IPS-20b (cell line): ENCODE data around the gene APBA2.

Experiments used
- H3K27ac ChIP-seq: one replicate; pipeline ENCODE4 v1.5.1; 2013; ENCODE audit warnings: low read length
- H3K27me3 ChIP-seq: 2 replicates; pipeline ENCODE4 v1.6.1; 2013; ENCODE audit warnings: mild to moderate bottlenecking, low read length, inconsistent platforms; ENCODE audit not compliant: insufficient read depth
- H3K36me3 ChIP-seq: 2 replicates; pipeline ENCODE4 v1.6.1; 2013; ENCODE audit warnings: low read depth, mild to moderate bottlenecking, inconsistent platforms, low read length, moderate library complexity; ENCODE audit not compliant: insufficient read depth
- H3K4me1 ChIP-seq: 2 replicates; pipeline ENCODE4 v1.6.1; 2013; ENCODE audit warnings: mild to moderate bottlenecking, control low read depth, inconsistent platforms, low read length, moderate library complexity; ENCODE audit not compliant: insufficient read depth
- H3K4me3 ChIP-seq: 2 replicates; pipeline ENCODE4 v1.5.1; 2013; ENCODE audit warnings: mild to moderate bottlenecking, low read length, inconsistent platforms
- H3K9ac ChIP-seq: 2 replicates; pipeline ENCODE4 v1.6.1; 2013; ENCODE audit warnings: low read depth, mild to moderate bottlenecking, inconsistent platforms, low read length, moderate library complexity
- H3K9me3 ChIP-seq: 2 replicates; pipeline ENCODE4 v1.6.1; 2013; ENCODE audit warnings: mild to moderate bottlenecking, low read depth, low read length, inconsistent platforms; ENCODE audit not compliant: insufficient read depth

The APBA2 gene

GRCh38 chr15:29135702-29136646 lies 250.2 kb downstream of the APBA2 start:
- Histone ChIP-seq H3K9ac (no peak overlapping the region), H3K27me3 (peaks cover 5% of the 10 kb centered on the region; the same call in 1 of the 2 replicates)

GRCh38 chr15:29138260-29138659 lies 252.5 kb downstream of the APBA2 start:
- peaks cover 8% of the 10 kb centered on the region; the same call in 1 of the 2 replicates for H3K4me1 ChIP-seq
- no peak overlapping the region for H3K9ac ChIP-seq
- H3K27ac ChIP-seq = no peak overlapping the region
- no peak overlapping the region for H3K4me3 ChIP-seq
- H3K9me3 ChIP-seq = no peaks in the 10 kb centered on the region
- H3K36me3 ChIP-seq = no peaks in the 10 kb centered on the region
- H3K27me3 ChIP-seq = peaks cover 5% of the 10 kb centered on the region; the same call in 1 of the 2 replicates

More at GRCh38 chr15:29135702-29136646, 250.2 kb downstream of the APBA2 start:
- Histone ChIP-seq H3K4me1 (peaks cover 8% of the 10 kb centered on the region; the same call in 1 of the 2 replicates), H3K36me3 (no peaks in the 10 kb centered on the region), H3K4me3 (no peak overlapping the region), H3K9me3 (no peaks in the 10 kb centered on the region), H3K27ac (no peak overlapping the region)

- H3K4me1 ChIP-seq = peaks cover 8% of the 10 kb centered on the region; the same call in 1 of the 2 replicates
- peaks cover 5% of the 10 kb centered on the region; the same call in 1 of the 2 replicates for H3K27me3 ChIP-seq
- H3K9me3 ChIP-seq = no peaks in the 10 kb centered on the region
- H3K36me3 ChIP-seq = no peaks in the 10 kb centered on the region
- no peak overlapping the region for H3K9ac ChIP-seq
- no peak overlapping the region for H3K4me3 ChIP-seq
- H3K27ac ChIP-seq = no peak overlapping the region
Measured at GRCh38 chr15:29139072-29139471, 253.3 kb downstream of the APBA2 start.

- Histone ChIP-seq H3K4me3 (peak overlapping the region; percentile 61; the same call in 1 of the 2 replicates), H3K27me3 (peaks cover 5% of the 10 kb centered on the region; the same call in 1 of the 2 replicates), H3K9me3 (no peaks in the 10 kb centered on the region), H3K27ac (no peak overlapping the region), H3K4me1 (peaks cover 8% of the 10 kb centered on the region; the same call in 1 of the 2 replicates), H3K36me3 (no peaks in the 10 kb centered on the region), H3K9ac (peak overlapping the region; percentile 26; the same call in 1 of the 2 replicates)
Measured at GRCh38 chr15:29139540-29140459, 254.0 kb downstream of the APBA2 start.

GRCh38 chr15:29140475-29141307 lies 254.9 kb downstream of the APBA2 start:
- Histone ChIP-seq H3K27ac (no peak overlapping the region), H3K9ac (peak overlapping the region; percentile 26; the same call in 1 of the 2 replicates), H3K27me3 (peaks cover 5% of the 10 kb centered on the region; the same call in 1 of the 2 replicates), H3K9me3 (no peaks in the 10 kb centered on the region), H3K4me3 (peak overlapping the region; percentile 61; the same call in 1 of the 2 replicates), H3K36me3 (no peaks in the 10 kb centered on the region), H3K4me1 (peaks cover 8% of the 10 kb centered on the region; the same call in 1 of the 2 replicates)

GRCh38 chr15:29141308-29142128 lies 255.7 kb downstream of the APBA2 start:
- H3K36me3 ChIP-seq = no peaks in the 10 kb centered on the region
- H3K9ac ChIP-seq = no peak overlapping the region
- no peaks in the 10 kb centered on the region for H3K9me3 ChIP-seq
- H3K27ac ChIP-seq = no peak overlapping the region
- H3K27me3 ChIP-seq = peaks cover 5% of the 10 kb centered on the region; the same call in 1 of the 2 replicates
- peaks cover 8% of the 10 kb centered on the region; the same call in 1 of the 2 replicates for H3K4me1 ChIP-seq
- H3K4me3 ChIP-seq = no peak overlapping the region

GRCh38 chr15:29142129-29142747 lies 256.5 kb downstream of the APBA2 start:
- Histone ChIP-seq H3K27me3 (peaks cover 5% of the 10 kb centered on the region; the same call in 1 of the 2 replicates), H3K9me3 (no peaks in the 10 kb centered on the region), H3K36me3 (no peaks in the 10 kb centered on the region), H3K4me3 (no peak overlapping the region), H3K9ac (no peak overlapping the region), H3K27ac (no peak overlapping the region), H3K4me1 (peaks cover 8% of the 10 kb centered on the region; the same call in 1 of the 2 replicates)

GRCh38 chr15:29143293-29143692 lies 257.5 kb downstream of the APBA2 start:
- Histone ChIP-seq H3K36me3 (no peaks in the 10 kb centered on the region), H3K9me3 (no peaks in the 10 kb centered on the region), H3K27me3 (peaks cover 5% of the 10 kb centered on the region; the same call in 1 of the 2 replicates), H3K4me1 (peaks cover 8% of the 10 kb centered on the region; the same call in 1 of the 2 replicates), H3K4me3 (no peak overlapping the region), H3K9ac (no peak overlapping the region), H3K27ac (no peak overlapping the region)

GRCh38 chr15:29143909-29144635 lies 258.3 kb downstream of the APBA2 start:
- Histone ChIP-seq H3K4me3 (no peak overlapping the region), H3K9me3 (no peaks in the 10 kb centered on the region), H3K27me3 (peaks cover 5% of the 10 kb centered on the region; the same call in 1 of the 2 replicates), H3K36me3 (no peaks in the 10 kb centered on the region), H3K4me1 (peaks cover 8% of the 10 kb centered on the region; the same call in 1 of the 2 replicates), H3K9ac (no peak overlapping the region), H3K27ac (no peak overlapping the region)
